H1 (cell line): ENCODE measurements around the gene DMPK. TPM values are rescaled to one million over a fixed set of nuclear protein-coding genes. Genes with fewer than 3 reads are reported as not detected.

ENCODE experiments used
- BACH1 ChIP-seq: IDR thresholded peaks from 2 replicates; pipeline ENCODE4 v1.6.1; 2012; ENCODE audit warnings: low read length, improper control_type of control experiment
- BCL11A ChIP-seq, 2 experiments: IDR thresholded peaks; one replicate each; pipeline ENCODE4 v1.6.1; 2011; ENCODE audit warnings: low read depth in 2 of 2, low read length in 2 of 2, mild to moderate bottlenecking in 2 of 2
- EP300 ChIP-seq, 2 experiments: IDR thresholded peaks; 1 replicate in 1 of 2; 2 replicates in 1 of 2; pipeline ENCODE4 v1.6.1; 2011 to 2012; ENCODE audit warnings: low read depth in 2 of 2, low read length in 2 of 2, mild to moderate bottlenecking in 2 of 2, borderline replicate concordance in 1 of 2, inconsistent platforms in 1 of 2, moderate library complexity in 1 of 2
- FOSL1 ChIP-seq: IDR thresholded peaks from 2 replicates; pipeline ENCODE4 v1.6.1; 2011; ENCODE audit warnings: mild to moderate bottlenecking, low read depth, low read length, moderate library complexity; ENCODE audit not compliant: insufficient read depth
- GABPA ChIP-seq: IDR thresholded peaks from 2 replicates; pipeline ENCODE4 v1.6.1; 2011; ENCODE audit warnings: mild to moderate bottlenecking, low read length, moderate library complexity, borderline replicate concordance; ENCODE audit not compliant: insufficient read depth
- HDAC6 ChIP-seq: IDR thresholded peaks from one replicate; pipeline ENCODE4 v1.7.1; 2012; ENCODE audit warnings: low read depth, mild to moderate bottlenecking, inconsistent platforms, low read length, moderate library complexity
- JUN ChIP-seq: IDR thresholded peaks from 2 replicates; pipeline ENCODE4 v1.6.1; 2011; ENCODE audit warnings: low read depth, mild to moderate bottlenecking, improper control_type of control experiment, low read length
- SP2 ChIP-seq: IDR thresholded peaks from 2 replicates; pipeline ENCODE4 v1.6.1; 2012; ENCODE audit warnings: mild to moderate bottlenecking, low read length, inconsistent platforms
- SP4 ChIP-seq: IDR thresholded peaks from 2 replicates; pipeline ENCODE4 v1.6.1; 2012; ENCODE audit warnings: low read length, inconsistent platforms
- SUZ12 ChIP-seq: fragments of 200-600 bp; sonication (generic); IDR thresholded peaks from 2 replicates; pipeline ENCODE4 v1.6.1; 2012; ENCODE audit warnings: mild to moderate bottlenecking, inconsistent platforms, low read length, moderate library complexity, mixed read lengths
- TAF1 ChIP-seq: IDR thresholded peaks from 2 replicates; pipeline ENCODE4 v1.6.1; 2011; ENCODE audit warnings: mild to moderate bottlenecking, low read depth, low read length
- TCF12 ChIP-seq: IDR thresholded peaks from 2 replicates; pipeline ENCODE4 v1.6.1; 2011; ENCODE audit warnings: low read depth, mild to moderate bottlenecking, low read length
- YY1 ChIP-seq: IDR thresholded peaks from 2 replicates; pipeline ENCODE4 v1.6.1; 2011; ENCODE audit warnings: low read depth, mild to moderate bottlenecking, low read length
- ZNF274 ChIP-seq: IDR thresholded peaks from 2 replicates; pipeline ENCODE4 v1.7.0; 2012; ENCODE audit warnings: low read length, borderline replicate concordance; ENCODE audit errors: extremely low read depth
- polyA plus RNA-seq, 7 experiments: library from polyadenylated mRNA; depleted of rRNA in 3 of 7; stranded (reverse) in 5 of 7; unstranded in 2 of 7; fragments of >200 nt in 5 of 7; fragments of 200-250 nt in 2 of 7; gene quantifications; 1 replicate in 5 of 7; 2 replicates in 1 of 7; 4 replicates in 1 of 7; pipeline versions ENCODE4 v1.2.1 to v1.2.3, GENCODE V29; 2011 to 2013; ENCODE audit warnings: missing spikeins in 2 of 7, mixed read lengths in 2 of 7
- total RNA-seq: library from RNA; stranded (reverse); fragmentation: NEBNext Ultra II Directional; extraction: Animal tissue kit (Norgen Biotek cat#: 25700); gene quantifications from 2 replicates; pipeline ENCODE4 v1.2.1, GENCODE V29; 2021

The DMPK gene
- total and polyA plus RNA-seq, 2 of the 8 experiments (the other 6 are each of a cell fraction or from before 2014, with no cell fraction given) = 13.7 to 27.4 TPM

GRCh38 chr19:45792470-45793177 lies 10.3 kb upstream of the DMPK start, which contains the start of gene DMWD (continued):
- TF ChIP-seq TAF1 = peak; percentile 82
- peak; percentile 82; the same call in 1 of the 2 replicates for TF ChIP-seq GABPA
- no peak for TF ChIP-seq BCL11A (IDR thresholded peaks at IDR 0.05; ENCODE audit: low read depth in 2 of 2, low read length in 2 of 2)
- no peak for TF ChIP-seq FOSL1
- TF ChIP-seq EP300 (IDR thresholded peaks at IDR 0.05; ENCODE audit: borderline replicate concordance in 1 of 2, low read depth in 2 of 2, low read length in 2 of 2) = no peak
- no peak for TF ChIP-seq BACH1
- no peak for TF ChIP-seq HDAC6
- peak; percentile 93 for TF ChIP-seq YY1
- no peak for TF ChIP-seq JUN
- 0 out of 2 replicates have a peak, but pooled peaks have one; percentile 16 for TF ChIP-seq SP2
- no peak for TF ChIP-seq TCF12
- TF ChIP-seq ZNF274 = no peak
- no peak for TF ChIP-seq SP4
- TF ChIP-seq SUZ12 = no peak
